A549 (cell line): ENCODE results near the gene ANKRD10. TPM values are rescaled to one million over a fixed set of nuclear protein-coding genes. Genes with fewer than 3 reads are reported as not detected.
"Not testable (repeated sequence)": the region's sequence is repeated elsewhere in the genome, so short reads cannot be mapped to it uniquely, and the experiment has no call there.

Source experiments
- ATAC-seq, 2 experiments: fragments of 200-7000 bp in 1 of 2; fragments of >200 bp in 1 of 2; cut with Nextera tagmentation in 1 of 2; cut with Tn5 transposase in 1 of 2; 3 replicates each; pipeline versions ENCODE4 v1.8.0 to v1.9.1; 2018 to 2020; ENCODE audit warnings: mild to moderate bottlenecking in 1 of 2, moderate library complexity in 1 of 2
- CTCF ChIA-PET: fragments of 300-600 bp; sonication (Branson Sonifier 250); formaldehyde crosslinking; extraction: SDS; loops from one replicate; lab custom pipeline; 2021; ENCODE audit warnings: antibody characterized with exemption, inconsistent platforms; lab: Yijun Ruan, JAX
- POLR2A ChIA-PET: fragments of 350-600 bp; formaldehyde crosslinking; extraction: SDS; loops from one replicate; lab custom pipeline; 2021; ENCODE audit warnings: antibody characterized with exemption, inconsistent platforms; lab: Yijun Ruan, JAX
- DNase-seq, 2 experiments: peaks; one replicate each; pipeline versions ENCODE4 v3.0.0 to v3.0.0-alpha.2; 2011 to 2016; ENCODE audit warnings: low read depth in 1 of 2, low spot score in 1 of 2
- FAIRE-seq: peaks from 2 replicates; lab custom pipeline; 2011; peaks lifted over from hg19 to GRCh38; lab: Jason Lieb, UNC
- H3K27ac ChIP-seq, 2 experiments: fragments of >200 bp; sonication (Bioruptor Twin); formaldehyde crosslinking; 3 replicates each; pipeline ENCODE4 v1.5.1; 2016 to 2017
- H3K4me1 ChIP-seq: fragments of >200 bp; sonication (Bioruptor Twin); formaldehyde crosslinking; 3 replicates; pipeline ENCODE4 v1.6.1; 2016
- H3K4me2 ChIP-seq: fragments of >200 bp; sonication (Bioruptor Twin); formaldehyde crosslinking; 3 replicates; pipeline ENCODE4 v1.6.1; 2016
- H3K4me3 ChIP-seq: fragments of >200 bp; sonication (Bioruptor Twin); formaldehyde crosslinking; 3 replicates; pipeline ENCODE4 v1.5.1; 2016
- H3K9me3 ChIP-seq: fragments of >200 bp; sonication (Bioruptor Twin); formaldehyde crosslinking; 3 replicates; pipeline ENCODE4 v1.6.1; 2016
- CEBPB ChIP-seq, 2 experiments: fragments of >200 bp in 1 of 2; sonication (Bioruptor Twin) in 1 of 2; formaldehyde crosslinking in 1 of 2; IDR thresholded peaks; 2 replicates each; pipeline ENCODE4 v1.6.1; 2012 to 2016
- CHD2 ChIP-seq: fragments of 150-350 bp; IDR thresholded peaks from 2 replicates; pipeline ENCODE4 v1.6.1; 2014; ENCODE audit warnings: low read length; ENCODE audit not compliant: partially characterized antibody
- CHD4 ChIP-seq: fragments of 200-600 bp; sonication (generic); IDR thresholded peaks from 2 replicates; pipeline ENCODE4 v1.6.1; 2016; ENCODE audit warnings: antibody characterized with exemption, mild to moderate bottlenecking, borderline replicate concordance
- EHF ChIP-seq: fragments of 250-450 bp; sonication (Bioruptor Pico); IDR thresholded peaks from 2 replicates; pipeline ENCODE4 v1.5.0; 2020; ENCODE audit warnings: mild to moderate bottlenecking
- EHMT2 ChIP-seq: fragments of 200-600 bp; sonication (generic); IDR thresholded peaks from 2 replicates; pipeline ENCODE4 v1.6.1; 2016; ENCODE audit warnings: antibody characterized with exemption, low read depth, mild to moderate bottlenecking, moderate library complexity
- EP300 ChIP-seq, 2 experiments: fragments of >200 bp; sonication (Bioruptor Twin); formaldehyde crosslinking; IDR thresholded peaks; 2 replicates in 1 of 2; 3 replicates in 1 of 2; pipeline ENCODE4 v1.6.1; 2016 to 2017
- FOSB ChIP-seq: fragments of 250-450 bp; sonication (Bioruptor Pico); IDR thresholded peaks from 2 replicates; pipeline ENCODE4 v1.5.0; 2020; ENCODE audit warnings: mild to moderate bottlenecking, moderate library complexity
- FOXS1 ChIP-seq: fragments of 250-450 bp; sonication (Bioruptor Pico); IDR thresholded peaks from 2 replicates; pipeline ENCODE4 v1.5.0; 2020; ENCODE audit warnings: mild to moderate bottlenecking, moderate library complexity
- GATA3 ChIP-seq: IDR thresholded peaks from 2 replicates; pipeline ENCODE4 v1.6.1; 2012; ENCODE audit warnings: borderline replicate concordance
- HDAC2 ChIP-seq: fragments of 200-600 bp; sonication (generic); IDR thresholded peaks from 2 replicates; pipeline ENCODE4 v1.6.1; 2016
- HEYL ChIP-seq: fragments of 250-450 bp; sonication (Bioruptor Pico); IDR thresholded peaks from 2 replicates; pipeline ENCODE4 v1.8.0; 2021; ENCODE audit warnings: mild to moderate bottlenecking, moderate library complexity
- HOXA7 ChIP-seq: fragments of 250-450 bp; sonication (Bioruptor Pico); IDR thresholded peaks from 2 replicates; pipeline ENCODE4 v1.5.0; 2020; ENCODE audit warnings: mild to moderate bottlenecking, moderate library complexity
- HOXB13 ChIP-seq: fragments of 250-450 bp; sonication (Bioruptor Pico); IDR thresholded peaks from 2 replicates; pipeline ENCODE4 v1.5.0; 2020; ENCODE audit warnings: low read depth, mild to moderate bottlenecking, moderate library complexity
- HOXB5 ChIP-seq: fragments of 250-450 bp; sonication (Bioruptor Pico); IDR thresholded peaks from 2 replicates; pipeline ENCODE4 v1.5.0; 2020; ENCODE audit warnings: mild to moderate bottlenecking, moderate library complexity
- JUN ChIP-seq, 2 experiments: fragments of >200 bp; sonication (Bioruptor Twin); formaldehyde crosslinking; IDR thresholded peaks; 2 replicates in 1 of 2; 3 replicates in 1 of 2; pipeline ENCODE4 v1.6.1; 2016 to 2017
- JUNB ChIP-seq: fragments of >200 bp; sonication (Bioruptor Twin); formaldehyde crosslinking; IDR thresholded peaks from 2 replicates; pipeline ENCODE4 v1.6.1; 2016
- KDM5A ChIP-seq: fragments of 200-600 bp; sonication (generic); IDR thresholded peaks from 2 replicates; pipeline ENCODE4 v1.6.1; 2016; ENCODE audit warnings: antibody characterized with exemption, mild to moderate bottlenecking
- MYC ChIP-seq: IDR thresholded peaks from 2 replicates; pipeline ENCODE4 v1.6.1; 2012; ENCODE audit warnings: mild to moderate bottlenecking, inconsistent platforms, low read length, improper control_type of control experiment, borderline replicate concordance
- NFE2L2 ChIP-seq: fragments of 150-350 bp; conservative IDR thresholded peaks from 2 replicates; pipeline ENCODE4 v1.6.1; 2014; ENCODE audit warnings: low read length
- NPAS2 ChIP-seq: fragments of 250-450 bp; sonication (Bioruptor Pico); IDR thresholded peaks from 2 replicates; pipeline ENCODE4 v1.8.0; 2022; ENCODE audit warnings: mild to moderate bottlenecking, moderate library complexity, borderline replicate concordance
- RAD21 ChIP-seq, 2 experiments: fragments of >200 bp in 1 of 2; sonication (Bioruptor Twin) in 1 of 2; formaldehyde crosslinking in 1 of 2; IDR thresholded peaks in 1 of 2; conservative IDR thresholded peaks in 1 of 2; 2 replicates in 1 of 2; 3 replicates in 1 of 2; pipeline ENCODE4 v1.6.1; 2012 to 2018; ENCODE audit warnings: inconsistent platforms in 1 of 2
- RARB ChIP-seq: fragments of 250-450 bp; sonication (Bioruptor Pico); IDR thresholded peaks from 2 replicates; pipeline ENCODE4 v1.8.0; 2021; ENCODE audit warnings: mild to moderate bottlenecking, moderate library complexity
- RFX5 ChIP-seq: fragments of 450-650 bp; IDR thresholded peaks from 2 replicates; pipeline ENCODE4 v1.7.1; 2014; ENCODE audit warnings: antibody characterized with exemption, mild to moderate bottlenecking, moderate library complexity
- SMC3 ChIP-seq: fragments of >200 bp; sonication (Bioruptor Twin); formaldehyde crosslinking; IDR thresholded peaks from 3 replicates; pipeline ENCODE4 v1.6.1; 2018; ENCODE audit warnings: inconsistent platforms
- SREBF2 ChIP-seq: fragments of 450-650 bp; IDR thresholded peaks from 2 replicates; pipeline ENCODE4 v1.6.1; 2014; ENCODE audit warnings: mild to moderate bottlenecking, moderate library complexity
- TP53 ChIP-seq: fragments of 250-450 bp; sonication (Bioruptor Pico); IDR thresholded peaks from 2 replicates; pipeline ENCODE4 v1.5.0; 2021; ENCODE audit warnings: mild to moderate bottlenecking, moderate library complexity
- ZFP36 ChIP-seq: fragments of 450-650 bp; IDR thresholded peaks from 2 replicates; pipeline ENCODE4 v1.6.1; 2014; ENCODE audit warnings: borderline replicate concordance; ENCODE audit not compliant: partially characterized antibody
- WGBS: methylation state at CpG from one replicate; pipeline ENCODE4 v1.1.6; 2017; ENCODE audit errors: missing lambda C conversion rate; 5-methylcytosine and 5-hydroxymethylcytosine counted together
- polyA plus RNA-seq, 4 experiments: library from polyadenylated mRNA; depleted of rRNA in 3 of 4; stranded (reverse); fragments of >200 nt; fragmentation: RNase III in 1 of 4; extraction: RNeasy Plus Mini Kit Qiagen cat#74134 plus additional on column Dnase treatment in 1 of 4; gene quantifications; 2 replicates in 3 of 4; 3 replicates in 1 of 4; pipeline ENCODE4 v1.2.3, GENCODE V29; 2011 to 2017
- TF ChIP-seq, protein P1 (sequence below): fragments of >200 bp; sonication (Bioruptor Twin); formaldehyde crosslinking; IDR thresholded peaks from 2 replicates; pipeline ENCODE4 v1.6.1; 2016
- TF ChIP-seq, protein P2 (sequence below): fragments of 200-600 bp; sonication (generic); IDR thresholded peaks from 2 replicates; pipeline ENCODE4 v1.6.1; 2016; ENCODE audit warnings: antibody characterized with exemption, mild to moderate bottlenecking, moderate library complexity

Gene ANKRD10
- polyA plus RNA-seq, 2 of the 4 experiments (the other 2 are of a cell fraction) = 32.1 to 66.0 TPM

DNA sequence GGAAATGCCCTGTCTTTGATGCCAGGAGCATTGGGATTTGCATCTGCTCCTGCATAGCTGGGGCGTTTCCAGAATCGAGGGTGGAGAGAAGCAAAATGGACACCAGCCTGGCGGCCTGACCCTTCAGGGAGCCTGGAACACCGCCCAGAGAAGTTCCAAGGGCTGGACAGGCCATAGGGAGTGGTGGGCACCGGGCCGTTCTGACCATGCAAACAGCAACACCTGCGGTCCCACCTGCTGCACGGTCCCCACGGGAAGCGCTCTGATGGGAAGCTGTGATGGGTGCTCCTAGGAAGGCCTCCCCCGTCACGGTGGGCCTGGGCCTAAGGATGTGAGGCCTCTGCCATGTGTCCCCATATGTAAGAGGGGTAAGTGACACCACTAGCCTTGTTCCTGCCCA, 34.2 kb upstream of the ANKRD10 start (continued):
- TF ChIP-seq HDAC2 (no peak), EP300 (IDR thresholded peaks at IDR 0.05) (no peak), ZFP36 (no peak), HEYL (no peak), SMC3 (no peak), HOXA7 (CRISPR knock-in tag) (no peak), FOXS1 (CRISPR knock-in tag) (no peak)

DNA sequence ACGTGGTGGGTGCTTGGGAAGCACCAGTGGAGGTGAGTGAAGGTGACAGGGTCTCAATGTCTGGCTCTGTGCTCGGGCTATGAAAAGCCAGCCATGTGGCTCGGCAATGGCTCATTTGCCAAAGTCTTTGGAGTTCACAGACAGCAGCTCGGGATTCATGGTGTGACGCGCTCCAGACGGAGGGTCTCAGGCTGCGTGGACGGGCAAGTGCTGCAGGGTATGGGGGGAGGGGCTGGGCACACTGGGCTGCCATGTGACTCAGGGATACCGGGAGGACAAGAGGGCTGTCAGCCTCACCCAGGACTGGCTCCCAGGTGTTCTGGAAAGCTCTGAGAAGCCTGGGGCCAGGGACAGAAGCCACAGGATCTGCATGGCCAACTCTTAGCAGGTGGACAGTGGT, 32.5 kb upstream of the ANKRD10 start:
- CTCF ChIA-PET = interaction anchor here (0.5 to 1.1 kb wide), 3 partner anchors 102 to 277 kb away, joined by 3 to 4 read pairs (median 3); no protein-coding TSS in a partner anchor
- H3K9me3 ChIP-seq, H3K4me3 ChIP-seq, H3K4me1 ChIP-seq, H3K4me2 ChIP-seq, H3K27ac ChIP-seq, FAIRE-seq, POLR2A ChIA-PET, ATAC-seq, DNase-seq: not testable (repeated sequence)
- no CpG with 5 or more reads among the region's 10 CpGs for WGBS

DNA sequence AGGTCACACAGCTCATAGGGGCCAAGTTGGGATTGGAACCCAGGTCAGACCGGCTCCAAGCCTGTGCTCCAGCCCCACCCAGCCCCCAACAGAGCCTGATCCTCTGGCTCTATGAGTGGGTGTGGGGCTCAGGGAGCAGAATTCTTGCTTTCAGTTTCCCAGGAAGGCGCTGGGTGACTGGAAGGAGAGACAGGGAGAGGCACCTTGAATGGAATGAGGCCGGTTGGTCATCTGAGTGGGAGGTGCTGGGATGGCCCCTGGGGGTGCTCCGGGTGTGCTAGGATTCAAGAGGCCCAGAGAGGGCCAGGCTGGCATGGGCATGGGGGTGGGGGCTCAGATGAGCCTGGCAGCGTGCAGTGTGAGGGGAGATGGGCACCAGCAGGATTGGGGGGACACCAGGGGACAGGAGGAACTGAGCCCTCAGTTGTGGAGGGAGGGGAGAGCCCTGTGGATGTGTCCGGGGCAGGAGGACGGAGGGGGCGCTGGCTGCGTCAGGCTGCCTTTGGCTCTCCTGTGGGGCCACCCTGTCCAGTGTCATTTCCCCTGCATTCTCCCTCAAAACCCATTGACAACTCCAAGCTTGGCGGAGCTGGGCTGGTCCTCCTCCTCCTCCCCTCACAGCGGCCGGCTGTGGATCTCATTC, 31.2 kb upstream of the ANKRD10 start:
- H3K4me3 ChIP-seq = no peak overlapping the region
- H3K9me3 ChIP-seq = no peaks in the 10 kb centered on the region
- ATAC-seq (no peak), DNase-seq (no peak), FAIRE-seq (no peak)
- H3K4me1 ChIP-seq = no peaks in the 10 kb centered on the region
- WGBS = 87% methylated on average over 10 of the region's 12 CpGs
- H3K27ac ChIP-seq = no peak overlapping the region
- POLR2A ChIA-PET = no interaction called here
- CTCF ChIA-PET = interaction anchor here (0.9 to 3.0 kb wide), 2 partner anchors 103 kb away, joined by 4 to 13 read pairs; no protein-coding TSS in a partner anchor
- TF ChIP-seq RFX5 (no peak), CHD4 (no peak), TP53 (CRISPR knock-in tag) (no peak), SREBF2 (no peak), NFE2L2 (no peak), HOXB5 (CRISPR knock-in tag) (no peak), EHF (no peak), NPAS2 (CRISPR knock-in tag) (no peak), JUNB (no peak), KDM5A (no peak)
- TF ChIP-seq, protein P1, sequence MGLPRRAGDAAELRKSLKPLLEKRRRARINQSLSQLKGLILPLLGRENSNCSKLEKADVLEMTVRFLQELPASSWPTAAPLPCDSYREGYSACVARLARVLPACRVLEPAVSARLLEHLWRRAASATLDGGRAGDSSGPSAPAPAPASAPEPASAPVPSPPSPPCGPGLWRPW = no peak
- H3K4me2 ChIP-seq = no peak overlapping the region

DNA sequence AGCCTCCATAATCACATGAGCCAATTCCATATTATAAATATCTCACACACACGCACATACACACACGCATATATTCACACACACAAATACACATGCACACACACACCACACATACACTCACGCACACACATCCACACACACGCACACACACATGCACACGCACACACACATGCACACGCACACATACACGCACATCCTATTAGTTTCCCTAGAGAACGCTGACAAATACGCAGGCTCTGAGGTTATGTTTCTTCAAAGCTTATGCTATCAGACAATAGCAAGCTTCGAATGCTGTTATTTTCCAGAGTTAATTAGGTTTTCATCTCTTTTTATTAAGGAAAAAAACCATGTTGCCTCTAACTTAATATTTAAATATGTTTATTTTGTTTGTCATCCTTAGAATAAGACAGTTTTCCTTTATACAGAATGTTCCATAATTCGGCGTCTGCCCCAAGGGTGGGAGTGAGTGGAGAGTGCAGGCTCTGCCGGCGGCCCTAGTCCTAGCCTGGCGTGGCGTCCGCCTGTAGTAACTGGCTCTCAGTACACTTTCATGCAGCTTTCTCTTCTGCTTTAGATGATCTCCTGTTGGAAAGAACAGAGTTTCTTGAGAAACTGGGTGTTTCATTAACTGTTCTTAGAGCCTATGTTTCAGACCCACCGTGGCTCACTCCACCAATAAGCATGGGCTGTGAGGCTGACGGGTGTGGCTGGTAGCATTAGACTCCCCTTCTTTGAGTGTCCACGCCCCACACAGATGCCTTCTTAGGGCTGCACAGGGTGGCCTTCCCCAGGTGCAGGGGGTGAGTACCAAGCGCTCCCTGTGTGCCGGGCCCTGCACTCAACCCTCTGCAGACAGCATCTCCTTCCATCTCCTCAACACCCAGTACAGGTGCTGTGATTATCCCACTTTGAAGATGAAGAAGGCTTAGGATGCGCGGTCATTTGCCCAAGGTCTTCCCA, 30.4 kb upstream of the ANKRD10 start:
- POLR2A ChIA-PET = no interaction called here
- no peak overlapping the region for H3K4me2 ChIP-seq
- H3K4me3 ChIP-seq = no peak overlapping the region
- WGBS = 86% methylated on average over 24 of the region's 24 CpGs
- H3K4me1 ChIP-seq = no peaks in the 10 kb centered on the region
- FAIRE-seq = no peak
- H3K27ac ChIP-seq = no peak overlapping the region
- no peaks in the 10 kb centered on the region for H3K9me3 ChIP-seq
- CTCF ChIA-PET = interaction anchor here (0.6 to 3.0 kb wide), 9 partner anchors 8 to 271 kb away, joined by 3 to 13 read pairs (median 4); no protein-coding TSS in a partner anchor
- no peak for ATAC-seq
- DNase-seq = no peak
- TF ChIP-seq CHD2 = no peak
- no peak for TF ChIP-seq EHMT2
- no peak for TF ChIP-seq HDAC2
- TF ChIP-seq CEBPB (IDR thresholded peaks at IDR 0.05) = no peak
- no peak for TF ChIP-seq FOSB (CRISPR knock-in tag)
- TF ChIP-seq HOXB13 = no peak
- no peak for TF ChIP-seq CHD4
- no peak for TF ChIP-seq RAD21 (conservative IDR thresholded peaks at IDR 0.05 in 1 of 2, IDR thresholded peaks at IDR 0.05 in 1 of 2)
- no peak for TF ChIP-seq MYC
- no peak for TF ChIP-seq RARB (CRISPR knock-in tag)
- no peak for TF ChIP-seq NPAS2 (CRISPR knock-in tag)
- no peak for TF ChIP-seq JUN (IDR thresholded peaks at IDR 0.05)
- no peak for TF ChIP-seq HOXA7 (CRISPR knock-in tag)
- TF ChIP-seq GATA3 = no peak
- TF ChIP-seq EP300 (IDR thresholded peaks at IDR 0.05) = no peak
- TF ChIP-seq, protein P2, sequence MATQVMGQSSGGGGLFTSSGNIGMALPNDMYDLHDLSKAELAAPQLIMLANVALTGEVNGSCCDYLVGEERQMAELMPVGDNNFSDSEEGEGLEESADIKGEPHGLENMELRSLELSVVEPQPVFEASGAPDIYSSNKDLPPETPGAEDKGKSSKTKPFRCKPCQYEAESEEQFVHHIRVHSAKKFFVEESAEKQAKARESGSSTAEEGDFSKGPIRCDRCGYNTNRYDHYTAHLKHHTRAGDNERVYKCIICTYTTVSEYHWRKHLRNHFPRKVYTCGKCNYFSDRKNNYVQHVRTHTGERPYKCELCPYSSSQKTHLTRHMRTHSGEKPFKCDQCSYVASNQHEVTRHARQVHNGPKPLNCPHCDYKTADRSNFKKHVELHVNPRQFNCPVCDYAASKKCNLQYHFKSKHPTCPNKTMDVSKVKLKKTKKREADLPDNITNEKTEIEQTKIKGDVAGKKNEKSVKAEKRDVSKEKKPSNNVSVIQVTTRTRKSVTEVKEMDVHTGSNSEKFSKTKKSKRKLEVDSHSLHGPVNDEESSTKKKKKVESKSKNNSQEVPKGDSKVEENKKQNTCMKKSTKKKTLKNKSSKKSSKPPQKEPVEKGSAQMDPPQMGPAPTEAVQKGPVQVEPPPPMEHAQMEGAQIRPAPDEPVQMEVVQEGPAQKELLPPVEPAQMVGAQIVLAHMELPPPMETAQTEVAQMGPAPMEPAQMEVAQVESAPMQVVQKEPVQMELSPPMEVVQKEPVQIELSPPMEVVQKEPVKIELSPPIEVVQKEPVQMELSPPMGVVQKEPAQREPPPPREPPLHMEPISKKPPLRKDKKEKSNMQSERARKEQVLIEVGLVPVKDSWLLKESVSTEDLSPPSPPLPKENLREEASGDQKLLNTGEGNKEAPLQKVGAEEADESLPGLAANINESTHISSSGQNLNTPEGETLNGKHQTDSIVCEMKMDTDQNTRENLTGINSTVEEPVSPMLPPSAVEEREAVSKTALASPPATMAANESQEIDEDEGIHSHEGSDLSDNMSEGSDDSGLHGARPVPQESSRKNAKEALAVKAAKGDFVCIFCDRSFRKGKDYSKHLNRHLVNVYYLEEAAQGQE = no peak
- no peak for TF ChIP-seq SMC3
